Naive thymus-derived CD4-positive, alpha-beta T cell (primary cell): ENCODE measurements around the gene YTHDC2. TPM values are rescaled to one million over a fixed set of nuclear protein-coding genes. Genes with fewer than 3 reads are reported as not detected.

ENCODE experiments used
- ATAC-seq: fragments of 150-1000 bp; cut with Tn5 transposase; 2 replicates; pipeline ENCODE4 v1.10.0; 2021; ENCODE audit warnings: mild to moderate bottlenecking, moderate library complexity
- CTCF ChIA-PET: fragments of 350-600 bp; sonication (Branson Sonifier 250); formaldehyde crosslinking; loops from one replicate; lab custom pipeline; 2021; ENCODE audit warnings: antibody characterized with exemption; lab: Charles Lee
- POLR2A ChIA-PET: fragments of 350-600 bp; sonication (Branson Sonifier 250); formaldehyde crosslinking; loops from one replicate; lab custom pipeline; 2021; ENCODE audit warnings: antibody characterized with exemption, inconsistent platforms; lab: Charles Lee
- DNase-seq, 9 donors: peaks; one replicate each; pipeline versions ENCODE4 v3.0.0 to v3.0.0-alpha.2; 2020 to 2022; ENCODE audit warnings: mixed read lengths in 1 of 9
- H3K27ac ChIP-seq: one replicate; pipeline ENCODE4 v1.7.0; 2013; ENCODE audit warnings: mild to moderate bottlenecking, low read depth, low read length, moderate library complexity
- H3K27me3 ChIP-seq, 2 donors: one replicate each; pipeline ENCODE4 v1.7.0; 2013; ENCODE audit warnings: low read length in 2 of 2, mild to moderate bottlenecking in 2 of 2, moderate library complexity in 2 of 2; ENCODE audit not compliant: control insufficient read depth in 2 of 2, insufficient read depth in 2 of 2
- H3K36me3 ChIP-seq, 3 experiments: 1 replicate in 2 of 3; 2 replicates in 1 of 3; pipeline ENCODE4 v1.7.0; 2013; ENCODE audit warnings: low read length in 3 of 3, mild to moderate bottlenecking in 3 of 3, moderate library complexity in 1 of 3; ENCODE audit not compliant: insufficient read depth in 3 of 3, control insufficient read depth in 2 of 3
- H3K4me1 ChIP-seq, 2 donors: one replicate each; pipeline ENCODE4 v1.7.0; 2013; ENCODE audit warnings: low read length in 2 of 2, mild to moderate bottlenecking in 2 of 2, moderate library complexity in 1 of 2; ENCODE audit not compliant: control insufficient read depth in 2 of 2, insufficient read depth in 2 of 2
- H3K4me3 ChIP-seq: 2 replicates; pipeline ENCODE4 v1.7.0; 2013; ENCODE audit warnings: mild to moderate bottlenecking, low read length
- H3K9me3 ChIP-seq, 3 experiments: 1 replicate in 2 of 3; 2 replicates in 1 of 3; pipeline ENCODE4 v1.7.0; 2013; ENCODE audit warnings: low read length in 3 of 3; ENCODE audit not compliant: control insufficient read depth in 2 of 3
- H3K27ac Mint-ChIP-seq, 9 donors: one replicate each; pipeline ENCODE4 v1.8.0; 2020 to 2022; ENCODE audit warnings: mixed read lengths in 9 of 9, mild to moderate bottlenecking in 8 of 9, moderate library complexity in 5 of 9, inconsistent platforms in 2 of 9
- H3K27me3 Mint-ChIP-seq, 5 donors: one replicate each; pipeline ENCODE4 v1.8.0; 2021 to 2022; ENCODE audit warnings: mixed read lengths in 5 of 5, mild to moderate bottlenecking in 1 of 5
- H3K36me3 Mint-ChIP-seq, 5 donors: one replicate each; pipeline ENCODE4 v1.8.0; 2020 to 2022; ENCODE audit warnings: mixed read lengths in 5 of 5, mild to moderate bottlenecking in 3 of 5, inconsistent platforms in 1 of 5
- H3K4me1 Mint-ChIP-seq, 7 donors: one replicate each; pipeline ENCODE4 v1.8.0; 2020 to 2022; ENCODE audit warnings: mixed read lengths in 7 of 7, mild to moderate bottlenecking in 3 of 7, inconsistent platforms in 1 of 7
- H3K4me3 Mint-ChIP-seq, 10 donors: one replicate each; pipeline ENCODE4 v1.8.0; 2020 to 2022; ENCODE audit warnings: mild to moderate bottlenecking in 10 of 10, mixed read lengths in 10 of 10, moderate library complexity in 6 of 10, inconsistent platforms in 2 of 10
- H3K9me3 Mint-ChIP-seq, 11 donors: one replicate each; pipeline ENCODE4 v1.8.0; 2020 to 2022; ENCODE audit warnings: mixed read lengths in 11 of 11, mild to moderate bottlenecking in 4 of 11, inconsistent platforms in 1 of 11, moderate library complexity in 1 of 11
- intact Hi-C, 2 donors: fragments of 100-400 bp; cut with micrococcal nuclease; formaldehyde crosslinking; loops; one replicate each; pipeline ENCODE4 v1.15.1; 2023
- polyA plus RNA-seq, 2 donors: library from polyadenylated mRNA; unstranded; fragments of 300-500 nt; fragmentation: Illumina TruSeq; gene quantifications; one replicate each; pipeline ENCODE4 v1.2.3, GENCODE V29; 2021
- total RNA-seq, 6 experiments: library from RNA in 5 of 6; stranded (reverse) in 5 of 6; gene quantifications; 1 replicate in 5 of 6; 2 replicates in 1 of 6; pipeline ENCODE4 v1.2.3 and lab custom pipeline; 2021 to 2026

YTHDC2 gene
- total and polyA plus RNA-seq, 7 experiments from 2014 or later = 8.1 to 53.6 (median 42.5) TPM

DNA sequence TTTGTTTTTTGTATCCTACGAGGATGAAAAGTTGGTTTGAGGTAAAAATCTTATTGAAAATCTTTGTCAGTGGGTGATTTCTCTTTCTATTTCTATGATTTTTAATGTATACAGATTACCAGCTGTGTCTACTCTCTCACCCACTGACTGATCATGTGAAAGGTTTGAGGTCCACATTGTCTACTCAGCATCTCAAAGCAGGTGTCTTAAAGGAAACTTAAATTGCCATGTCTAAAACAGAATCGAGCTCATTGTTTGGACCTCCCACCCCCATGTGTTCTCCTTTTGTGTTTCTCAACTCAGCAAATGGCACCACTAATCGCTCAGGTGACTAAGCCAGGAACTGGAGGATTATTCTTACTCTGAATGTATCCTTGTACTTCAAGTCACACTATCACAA lies 121.5 kb downstream of the YTHDC2 start:
- no peak overlapping the region for H3K27ac ChIP-seq
- H3K36me3 ChIP-seq = no peaks in the 10 kb centered on the region
- CTCF ChIA-PET = no interaction called here
- no peak overlapping the region for H3K4me3 Mint-ChIP-seq
- POLR2A ChIA-PET = no interaction called here
- no peak for ATAC-seq
- no peak overlapping the region for H3K27ac Mint-ChIP-seq
- H3K27me3 ChIP-seq = no peaks in the 10 kb centered on the region
- peaks cover 0 to 21% (median 3%) of the 10 kb centered on the region in 11 donors for H3K9me3 Mint-ChIP-seq
- H3K36me3 Mint-ChIP-seq = no peaks in the 10 kb centered on the region
- no peaks in the 10 kb centered on the region for H3K4me1 ChIP-seq
- intact Hi-C loops = no loop called here
- no peak overlapping the region for H3K4me3 ChIP-seq
- peaks cover 9 to 15% (median 11%) of the 10 kb centered on the region in 5 donors for H3K27me3 Mint-ChIP-seq
- no peaks in the 10 kb centered on the region for H3K9me3 ChIP-seq
- DNase-seq = no peak
- no peaks in the 10 kb centered on the region for H3K4me1 Mint-ChIP-seq

DNA sequence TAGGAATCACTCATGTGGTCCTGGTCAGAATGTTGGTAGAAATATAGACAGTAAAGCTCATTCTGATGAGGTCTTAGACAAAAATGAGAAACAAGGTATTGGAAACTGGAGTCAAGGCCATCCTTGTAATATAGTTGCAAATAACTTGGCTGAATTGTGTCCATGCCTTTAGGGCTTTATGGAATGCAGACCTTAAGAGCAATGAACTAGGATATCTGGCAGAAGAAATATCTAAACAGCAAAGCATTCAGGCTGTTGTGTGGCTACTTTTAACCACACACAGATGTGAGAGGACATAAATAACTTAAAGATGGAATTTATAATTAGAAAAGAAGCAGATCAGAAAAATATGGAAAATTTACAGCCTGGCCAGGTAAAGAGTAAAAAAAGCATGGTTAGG lies 128.2 kb downstream of the YTHDC2 start:
- no peak overlapping the region for H3K4me3 Mint-ChIP-seq
- H3K9me3 ChIP-seq = no peaks in the 10 kb centered on the region
- H3K27me3 ChIP-seq = no peaks in the 10 kb centered on the region
- no peaks in the 10 kb centered on the region for H3K4me1 Mint-ChIP-seq
- no peak for DNase-seq
- intact Hi-C loops = no loop called here
- H3K27ac Mint-ChIP-seq = no peak overlapping the region
- POLR2A ChIA-PET = no interaction called here
- H3K27ac ChIP-seq = no peak overlapping the region
- H3K36me3 ChIP-seq = no peaks in the 10 kb centered on the region
- H3K4me3 ChIP-seq = no peak overlapping the region
- no peaks in the 10 kb centered on the region for H3K36me3 Mint-ChIP-seq
- peaks cover 0 to 19% (median 3%) of the 10 kb centered on the region in 5 donors for H3K27me3 Mint-ChIP-seq
- H3K9me3 Mint-ChIP-seq = peaks cover 0 to 21% (median 4%) of the 10 kb centered on the region in 11 donors
- no peak for ATAC-seq
- CTCF ChIA-PET = no interaction called here
- H3K4me1 ChIP-seq = no peaks in the 10 kb centered on the region

Other genes starting within 250 kb of the YTHDC2 start
- not detected for gene TSSK1B, start 78.7 kb upstream of the YTHDC2 start, total RNA-seq
- not detected for gene TSSK1B, start 78.7 kb upstream of the YTHDC2 start, polyA plus RNA-seq
- 1 to 10 TPM in 3 of 5 experiments, under 1 TPM in 2; 0.56 to 3.0 (median 1.1) TPM for gene MCC, start 25.2 kb upstream of the YTHDC2 start, total RNA-seq
- gene MCC, start 25.2 kb upstream of the YTHDC2 start, polyA plus RNA-seq = under 1 TPM; 0.72 to 0.89 TPM